ENCODE measurements around the gene CACNA1I.

The CACNA1I gene

DNA sequence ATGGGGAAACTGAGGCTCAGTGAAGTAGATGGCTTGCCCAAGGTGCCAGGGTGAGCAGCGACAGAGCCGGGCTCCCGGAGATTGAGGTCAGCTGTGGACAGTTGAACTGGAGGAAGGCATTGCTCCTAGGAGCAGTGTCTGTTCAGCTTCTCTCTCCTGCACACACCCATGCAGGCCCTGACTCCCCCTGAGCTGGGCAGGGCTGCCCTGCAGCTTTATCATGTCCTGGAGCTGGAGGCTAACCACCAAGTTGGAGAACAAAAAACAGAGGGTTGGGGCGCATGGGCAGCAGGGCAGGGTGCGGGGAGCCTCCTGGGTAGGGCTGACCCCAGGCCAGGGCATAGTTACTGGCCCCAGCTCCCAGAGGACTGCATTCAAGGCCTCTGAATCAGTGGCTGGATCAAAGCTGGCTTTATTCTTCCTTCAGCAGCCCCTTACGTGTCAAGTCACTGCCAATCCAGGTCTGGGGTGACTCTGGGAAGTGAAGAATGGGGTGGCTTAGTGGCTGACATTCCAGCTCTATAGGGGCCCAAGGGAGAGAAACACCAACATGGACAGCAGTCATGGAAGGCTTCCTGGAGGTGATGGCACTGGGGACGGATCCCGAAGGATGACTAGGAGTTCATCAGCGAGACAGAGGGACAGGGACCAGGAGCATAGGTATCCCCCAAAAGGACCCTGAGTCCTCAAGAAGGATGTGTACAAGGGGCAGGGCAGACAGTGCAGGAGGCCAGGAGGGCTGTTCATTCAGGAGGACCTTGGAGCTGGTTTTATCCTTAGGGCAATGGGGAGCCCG is 83.8 kb downstream of the CACNA1I start:
- DNase-seq, result no peak

DNA sequence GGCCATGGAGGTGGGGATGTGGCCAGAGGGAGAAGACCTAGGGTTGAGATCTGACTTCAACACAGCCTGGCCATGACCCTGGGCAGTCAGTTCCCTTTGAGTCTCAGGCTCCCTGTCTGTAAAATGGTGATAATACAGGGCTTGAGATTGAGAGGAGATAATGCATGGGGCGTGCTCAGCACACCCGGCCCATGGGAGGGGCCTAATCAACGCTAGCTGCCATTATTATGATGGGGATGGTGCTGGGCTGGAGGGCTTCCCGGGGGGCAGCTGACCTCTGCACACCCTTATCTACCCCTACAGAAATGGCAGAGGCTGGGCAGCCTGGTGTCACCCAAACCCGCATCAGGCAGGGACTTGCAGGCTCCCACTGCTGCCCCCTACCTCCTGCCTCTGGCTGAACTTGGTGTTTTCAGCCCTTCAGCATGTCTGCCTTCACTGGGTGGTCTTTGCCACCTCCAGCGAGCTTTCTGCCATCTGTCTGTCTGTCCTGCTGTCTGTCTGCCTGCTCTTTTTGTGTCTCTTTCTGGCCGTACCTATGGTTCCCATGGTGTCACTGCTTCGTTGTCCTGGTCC is 84.5 kb downstream of the CACNA1I start:
- no peak for DNase-seq

DNA sequence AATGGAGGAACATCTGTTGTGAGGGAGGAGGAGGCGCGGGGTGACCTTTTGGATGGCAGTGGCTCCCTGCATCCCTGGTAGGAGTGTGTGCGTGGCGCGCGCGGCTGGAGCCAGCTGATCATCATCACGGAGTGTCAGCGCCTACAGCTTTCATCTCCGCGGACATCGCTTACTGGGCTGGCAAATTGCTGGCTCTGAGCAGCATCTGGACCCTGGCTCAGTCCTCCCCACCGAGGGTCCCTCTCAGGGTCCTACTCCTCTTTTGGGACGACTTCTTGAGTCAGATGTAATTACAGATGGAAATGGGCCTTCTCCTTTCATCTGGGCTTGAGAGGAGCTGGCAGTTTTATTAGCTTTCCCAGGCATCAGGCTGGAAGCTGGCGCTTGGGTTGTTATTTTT is 85.3 kb downstream of the CACNA1I start:
- no peak for DNase-seq

DNA sequence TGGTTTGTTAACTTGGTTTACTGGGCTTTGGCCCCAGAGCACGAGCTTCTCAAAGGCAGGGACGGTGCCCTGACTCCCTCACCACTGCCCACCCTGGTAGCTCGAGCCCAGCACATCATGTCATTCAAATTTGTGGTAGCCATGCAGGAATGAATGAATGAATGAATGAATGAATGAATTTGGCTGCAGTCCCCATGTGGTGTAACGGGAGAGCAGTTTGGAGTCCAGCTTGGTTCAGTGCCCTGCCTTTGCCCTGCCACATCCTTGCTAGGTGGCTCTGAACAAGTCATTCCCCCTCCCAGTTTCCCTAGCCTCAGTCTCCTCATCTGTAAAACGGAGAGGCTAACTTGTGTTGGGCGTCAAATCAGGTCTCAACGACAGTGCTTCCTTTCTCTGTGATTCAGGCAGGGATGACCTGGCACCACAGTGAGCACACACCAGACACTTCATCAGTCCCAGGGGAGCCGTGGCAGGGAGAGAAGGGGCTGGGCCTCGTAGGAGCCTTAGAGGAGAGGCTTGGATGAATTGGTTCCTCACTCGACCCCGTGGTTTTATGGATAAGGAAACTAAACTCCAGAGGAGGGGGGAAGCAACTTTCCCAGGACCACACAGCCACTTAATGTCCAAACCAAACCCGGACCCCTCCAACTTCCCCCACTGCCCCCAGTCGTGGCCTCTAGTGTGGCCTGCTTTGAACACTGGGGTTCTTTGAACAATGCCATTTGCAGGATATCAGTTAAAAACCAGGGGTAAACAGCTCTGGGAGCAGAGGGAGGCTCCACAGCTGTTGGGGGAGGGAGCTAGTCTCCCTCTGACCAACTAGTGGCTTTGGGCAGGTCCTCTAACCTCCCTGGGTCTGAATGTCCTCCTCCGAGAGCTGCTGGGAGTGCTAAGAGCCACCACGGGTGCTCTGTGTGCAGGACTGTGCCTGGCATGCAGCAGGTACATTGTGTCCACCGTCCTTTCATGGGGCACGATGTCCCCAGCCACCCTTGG is 86.2 kb downstream of the CACNA1I start:
- DNase-seq, result no peak

DNA sequence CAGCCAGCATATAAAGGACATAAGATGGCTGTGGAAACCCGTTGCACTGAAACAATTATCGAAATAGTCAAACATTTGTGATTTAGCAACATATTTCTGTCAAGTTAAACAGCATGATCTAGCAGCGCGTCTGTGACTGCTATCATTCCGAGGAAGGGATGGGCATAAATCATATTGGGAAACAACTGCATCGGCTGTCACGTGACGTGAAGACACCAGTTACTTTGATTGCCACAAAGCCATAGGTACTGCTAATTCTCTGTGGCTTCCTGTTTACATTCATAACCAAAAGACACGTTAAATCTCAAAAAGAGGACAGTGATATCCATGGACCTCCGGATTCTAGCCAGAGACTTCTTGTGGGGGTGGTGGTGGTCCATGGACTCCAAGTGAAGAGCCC is 87.8 kb downstream of the CACNA1I start:
- DNase-seq, result no peak

DNA sequence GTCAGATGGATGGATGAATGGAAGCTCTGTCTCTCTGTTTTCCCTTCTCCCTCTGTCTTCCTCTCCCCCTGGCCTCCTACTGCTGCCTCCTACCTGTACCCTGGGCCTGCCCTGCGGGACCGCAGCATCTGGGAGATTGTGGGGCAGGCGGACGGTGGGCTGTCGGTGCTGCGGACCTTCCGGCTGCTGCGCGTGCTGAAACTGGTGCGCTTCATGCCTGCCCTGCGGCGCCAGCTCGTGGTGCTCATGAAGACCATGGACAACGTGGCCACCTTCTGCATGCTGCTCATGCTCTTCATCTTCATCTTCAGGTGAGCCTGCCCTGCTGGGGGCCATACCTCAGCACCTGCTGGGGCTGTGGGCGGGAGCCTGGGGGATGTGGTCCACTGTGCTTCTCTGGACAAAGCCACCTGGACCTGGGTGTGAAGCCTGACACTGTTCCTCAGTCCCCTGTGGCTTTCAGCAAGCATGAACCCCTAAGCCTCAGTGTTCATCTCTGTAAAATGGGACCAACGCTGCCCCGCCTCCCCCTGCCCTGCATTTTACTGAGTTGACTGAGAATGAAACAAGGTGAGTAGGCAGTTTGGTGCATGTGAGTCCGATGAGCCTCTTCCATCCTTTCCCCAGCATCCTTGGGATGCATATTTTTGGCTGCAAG is 88.4 kb downstream of the CACNA1I start:
- DNase-seq, result no peak

DNA sequence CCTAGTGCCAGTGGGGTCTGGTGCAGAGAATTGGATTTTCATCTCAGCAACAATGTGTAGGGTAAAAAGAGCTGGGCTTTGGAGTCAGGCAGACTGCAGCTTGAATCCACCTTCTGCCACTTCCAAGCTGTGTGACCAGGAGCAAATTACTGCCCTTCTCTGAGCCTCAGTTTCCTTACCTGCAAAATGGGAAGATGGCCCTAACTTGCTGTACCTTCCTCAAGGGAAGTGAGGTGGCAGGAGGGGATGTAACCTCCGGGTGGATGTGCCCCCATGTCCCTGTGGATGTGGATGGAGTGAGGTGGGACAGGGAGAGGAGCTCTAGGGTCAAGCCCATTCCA is 90.9 kb downstream of the CACNA1I start:
- DNase-seq, result no peak

DNA sequence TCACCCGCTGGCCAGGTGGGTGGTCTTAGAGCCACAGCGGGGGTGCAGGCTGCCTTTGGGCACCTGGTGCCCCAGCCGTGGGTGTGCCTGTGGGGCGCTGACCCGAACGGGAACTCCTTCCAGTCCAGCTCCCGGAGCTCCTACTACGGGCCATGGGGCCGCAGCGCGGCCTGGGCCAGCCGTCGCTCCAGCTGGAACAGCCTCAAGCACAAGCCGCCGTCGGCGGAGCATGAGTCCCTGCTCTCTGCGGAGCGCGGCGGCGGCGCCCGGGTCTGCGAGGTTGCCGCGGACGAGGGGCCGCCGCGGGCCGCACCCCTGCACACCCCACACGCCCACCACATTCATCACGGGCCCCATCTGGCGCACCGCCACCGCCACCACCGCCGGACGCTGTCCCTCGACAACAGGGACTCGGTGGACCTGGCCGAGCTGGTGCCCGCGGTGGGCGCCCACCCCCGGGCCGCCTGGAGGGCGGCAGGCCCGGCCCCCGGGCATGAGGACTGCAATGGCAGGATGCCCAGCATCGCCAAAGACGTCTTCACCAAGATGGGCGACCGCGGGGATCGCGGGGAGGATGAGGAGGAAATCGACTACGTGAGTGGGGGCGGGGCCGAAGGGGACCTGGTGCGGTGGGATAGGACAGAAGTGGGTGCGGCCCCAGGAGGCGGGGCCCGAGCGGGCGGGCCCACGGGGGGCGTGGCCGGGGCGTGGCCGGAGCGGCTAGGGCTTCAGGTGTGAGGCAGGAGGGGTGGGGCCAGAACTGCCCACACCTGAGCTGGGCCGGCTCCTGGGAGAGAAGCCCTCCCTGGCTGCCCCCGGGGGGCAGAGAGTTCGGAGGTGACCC is 91.5 kb downstream of the CACNA1I start:
- peak; percentile 73 for DNase-seq

DNA sequence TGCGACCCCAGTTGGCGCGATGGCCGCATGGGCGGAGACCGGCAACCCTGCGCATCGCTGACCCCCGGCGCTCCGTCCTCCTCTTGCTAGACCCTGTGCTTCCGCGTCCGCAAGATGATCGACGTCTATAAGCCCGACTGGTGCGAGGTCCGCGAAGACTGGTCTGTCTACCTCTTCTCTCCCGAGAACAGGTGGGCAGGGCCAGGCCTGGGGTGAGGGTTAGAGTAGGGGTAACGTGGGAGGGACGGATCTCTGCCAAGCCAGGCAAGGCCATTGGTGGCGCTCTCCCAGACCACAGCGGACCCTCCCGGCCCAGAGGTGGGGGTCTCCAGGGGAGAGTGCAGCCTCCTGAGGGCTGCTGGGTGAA is 92.1 kb downstream of the CACNA1I start:
- no peak for DNase-seq

DNA sequence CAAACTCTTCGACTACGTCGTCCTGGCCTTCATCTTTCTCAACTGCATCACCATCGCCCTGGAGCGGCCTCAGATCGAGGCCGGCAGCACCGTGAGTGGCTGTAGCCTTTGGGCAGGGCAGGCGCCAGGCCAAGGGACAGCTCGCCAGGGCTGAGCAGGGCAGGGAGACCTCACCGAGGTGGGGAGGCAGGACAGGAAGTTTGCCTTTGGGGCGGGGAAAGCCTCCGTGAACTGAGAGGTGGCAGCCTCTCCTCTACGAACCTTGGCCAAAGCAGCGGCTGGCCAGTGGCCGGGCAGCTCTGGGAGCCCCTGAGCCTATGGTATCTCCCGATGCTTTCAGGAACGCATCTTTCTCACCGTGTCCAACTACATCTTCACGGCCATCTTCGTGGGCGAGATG is 93.2 kb downstream of the CACNA1I start:
- no peak for DNase-seq

DNA sequence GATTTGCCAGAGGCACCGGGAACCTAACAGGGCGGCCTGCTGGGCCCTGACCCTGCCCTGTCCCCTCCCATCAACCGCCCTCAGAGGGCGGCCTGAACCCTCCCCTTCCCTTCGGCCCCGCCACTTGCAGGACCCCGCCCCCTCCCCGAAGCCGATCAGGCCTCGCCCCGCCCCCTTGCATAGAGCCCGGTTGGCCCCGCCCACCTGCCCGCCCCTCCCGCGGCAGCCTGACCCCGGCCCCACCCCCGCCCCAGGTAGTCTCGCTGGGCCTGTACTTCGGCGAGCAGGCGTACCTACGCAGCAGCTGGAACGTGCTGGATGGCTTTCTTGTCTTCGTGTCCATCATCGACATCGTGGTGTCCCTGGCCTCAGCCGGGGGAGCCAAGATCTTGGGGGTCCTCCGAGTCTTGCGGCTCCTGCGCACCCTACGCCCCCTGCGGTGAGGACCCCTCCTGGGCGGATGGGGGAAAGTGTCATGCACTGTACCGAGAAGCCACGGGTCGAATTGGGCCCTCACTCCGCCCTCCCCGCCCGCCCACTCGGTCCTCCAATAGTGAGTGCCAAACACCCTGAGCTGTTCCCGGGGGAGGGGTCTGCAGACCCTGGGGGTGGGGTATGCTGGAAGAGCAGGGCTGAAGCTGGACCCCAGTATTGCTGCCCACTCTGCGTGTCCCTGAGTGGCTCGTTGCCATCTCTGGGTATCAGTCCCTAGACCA is 94.1 kb downstream of the CACNA1I start:
- DNase-seq, result peak; percentile 51

DNA sequence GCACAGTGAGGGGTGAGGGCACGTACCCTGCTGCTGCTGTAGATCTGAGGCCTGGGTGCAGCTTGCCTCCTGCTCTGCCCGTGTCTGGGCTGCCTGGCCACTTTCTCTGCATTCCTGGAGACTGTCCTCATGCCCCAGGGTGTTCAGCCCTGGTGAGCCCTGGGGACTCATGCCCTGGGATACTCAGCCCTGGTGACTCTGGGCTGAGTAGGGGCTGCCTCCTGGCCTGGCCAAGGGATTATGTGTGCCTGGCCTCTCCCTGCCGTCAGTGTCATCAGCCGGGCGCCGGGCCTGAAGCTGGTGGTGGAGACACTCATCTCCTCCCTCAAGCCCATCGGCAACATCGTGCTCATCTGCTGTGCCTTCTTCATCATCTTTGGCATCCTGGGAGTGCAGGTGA is 94.7 kb downstream of the CACNA1I start:
- DNase-seq, result no peak

DNA sequence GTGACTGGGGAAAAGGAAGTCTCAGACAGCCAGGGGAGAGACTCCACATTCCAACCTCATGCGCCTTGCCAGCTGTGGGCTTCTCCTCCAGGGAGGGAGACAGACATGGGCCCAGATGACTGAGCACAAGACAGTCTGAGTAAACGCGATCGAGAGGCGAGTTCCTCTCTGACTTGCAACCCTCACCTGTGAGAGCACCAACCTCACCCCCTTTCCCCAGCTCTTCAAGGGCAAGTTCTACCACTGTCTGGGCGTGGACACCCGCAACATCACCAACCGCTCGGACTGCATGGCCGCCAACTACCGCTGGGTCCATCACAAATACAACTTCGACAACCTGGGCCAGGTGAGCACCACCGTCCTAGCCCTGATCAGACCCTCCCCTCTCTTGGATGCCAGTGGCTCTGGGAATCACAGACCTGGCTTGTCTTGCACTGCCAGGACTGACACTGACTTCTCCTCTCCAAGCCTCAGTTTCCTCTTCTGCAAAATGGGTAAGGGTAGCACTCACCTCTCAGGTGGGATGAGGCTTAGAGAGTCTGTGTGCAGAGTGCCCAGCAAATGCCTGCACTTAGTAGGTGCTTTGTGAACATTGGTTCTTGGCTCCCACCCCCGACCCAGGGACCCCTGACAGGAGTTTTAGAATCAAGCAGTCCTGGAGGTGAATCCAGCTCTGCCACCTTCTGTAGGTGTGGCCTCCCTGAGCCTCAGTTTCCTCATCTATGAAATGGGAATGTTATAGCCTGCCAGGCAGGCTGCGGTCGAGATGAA is 95.3 kb downstream of the CACNA1I start:
- no peak for DNase-seq

DNA sequence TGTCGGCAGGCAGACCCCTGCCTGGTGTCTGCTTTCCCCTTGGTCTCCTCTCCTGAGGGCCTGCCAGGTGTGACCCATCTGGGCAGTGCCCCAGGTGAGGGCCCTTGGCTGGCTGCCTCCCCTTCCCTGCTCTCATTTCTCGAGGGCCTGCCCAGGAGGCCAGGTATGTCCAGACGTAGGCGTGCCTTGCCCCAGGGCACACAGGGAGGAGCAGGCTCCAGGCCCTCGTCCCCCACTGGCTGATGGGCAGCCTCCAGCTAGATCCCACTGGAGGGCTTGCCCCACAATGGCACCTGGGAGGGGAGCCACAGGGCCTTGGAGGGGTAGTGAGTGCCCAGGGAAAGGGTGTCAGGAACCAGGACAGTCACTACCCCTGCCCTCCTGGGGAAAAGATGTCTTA is 95.9 kb downstream of the CACNA1I start:
- no peak for DNase-seq

DNA sequence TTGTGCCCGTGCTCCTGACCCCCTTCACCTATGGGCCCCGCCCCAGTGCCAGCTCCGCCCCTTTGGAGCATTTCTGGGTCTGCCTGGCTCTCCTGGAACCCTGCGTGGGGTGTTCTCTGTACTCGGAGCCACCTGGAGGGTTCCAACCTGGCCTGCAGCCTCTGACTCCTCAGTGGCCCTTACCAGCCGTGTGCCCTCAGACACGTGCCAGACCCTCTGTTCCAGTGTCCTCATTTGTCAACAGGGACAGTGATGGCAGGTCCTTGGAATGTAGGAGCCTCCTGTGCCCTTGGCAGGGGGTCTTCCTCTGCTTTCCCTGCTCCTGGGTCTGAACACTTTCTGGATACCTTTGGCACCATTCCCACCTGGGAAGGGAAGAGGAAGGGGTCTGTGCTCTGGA is 96.4 kb downstream of the CACNA1I start:
- no peak for DNase-seq

DNA sequence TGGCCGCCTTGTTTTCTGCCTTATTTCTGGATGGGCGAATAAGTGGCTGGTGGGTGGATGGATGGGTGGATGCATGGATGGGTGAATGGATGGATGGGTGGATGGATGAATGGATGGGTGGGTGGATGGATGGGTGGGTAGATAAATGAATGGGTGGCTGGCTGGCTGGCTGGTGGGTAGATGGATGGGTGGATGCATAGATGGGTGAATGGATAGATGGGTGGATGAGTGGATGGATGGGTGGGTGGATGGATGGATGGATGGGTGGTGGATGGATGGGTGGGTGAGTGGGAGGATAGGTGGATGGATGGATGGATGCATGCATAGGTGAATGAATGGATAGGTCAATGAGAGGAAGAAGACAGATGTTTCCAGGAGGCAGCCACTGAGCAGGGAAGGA is 98.9 kb downstream of the CACNA1I start:
- DNase-seq, result no peak

DNA sequence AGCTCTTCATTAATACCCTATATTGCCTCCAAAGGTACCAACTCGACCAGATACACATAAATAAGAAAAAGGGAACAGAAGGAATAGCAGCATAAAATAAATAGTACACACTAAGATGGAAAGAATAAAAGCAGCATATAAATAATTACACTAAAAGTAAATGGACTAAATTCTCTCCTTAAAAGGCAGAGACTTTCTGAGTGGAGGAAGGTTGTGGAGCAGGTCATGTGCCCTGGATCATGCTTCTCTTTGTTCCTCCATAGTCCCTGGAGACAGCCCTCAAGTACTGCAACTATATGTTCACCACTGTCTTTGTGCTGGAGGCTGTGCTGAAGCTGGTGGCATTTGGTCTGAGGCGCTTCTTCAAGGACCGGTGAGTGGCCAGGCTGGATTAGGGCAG is 101.4 kb downstream of the CACNA1I start:
- DNase-seq, result no peak

DNA sequence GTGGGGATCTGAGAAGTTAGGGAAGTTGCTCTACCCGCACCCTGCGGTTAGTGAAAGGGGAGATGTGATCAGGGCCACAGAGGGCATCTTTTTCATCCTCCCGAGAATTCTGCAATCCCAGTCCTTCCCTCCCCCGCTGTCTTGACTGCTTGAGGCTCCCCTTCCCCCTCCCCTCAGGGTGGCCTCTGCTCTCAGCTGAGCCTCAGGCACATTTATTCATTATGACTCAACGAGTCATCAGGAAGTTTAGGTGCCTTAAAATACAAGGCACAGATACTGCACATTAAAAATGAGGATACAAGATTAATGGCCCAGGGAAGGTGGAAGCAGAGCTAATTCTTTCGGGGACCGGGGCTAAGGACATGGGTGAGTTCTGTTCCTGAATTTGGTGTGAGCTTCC is 104.0 kb downstream of the CACNA1I start:
- no peak for DNase-seq

DNA sequence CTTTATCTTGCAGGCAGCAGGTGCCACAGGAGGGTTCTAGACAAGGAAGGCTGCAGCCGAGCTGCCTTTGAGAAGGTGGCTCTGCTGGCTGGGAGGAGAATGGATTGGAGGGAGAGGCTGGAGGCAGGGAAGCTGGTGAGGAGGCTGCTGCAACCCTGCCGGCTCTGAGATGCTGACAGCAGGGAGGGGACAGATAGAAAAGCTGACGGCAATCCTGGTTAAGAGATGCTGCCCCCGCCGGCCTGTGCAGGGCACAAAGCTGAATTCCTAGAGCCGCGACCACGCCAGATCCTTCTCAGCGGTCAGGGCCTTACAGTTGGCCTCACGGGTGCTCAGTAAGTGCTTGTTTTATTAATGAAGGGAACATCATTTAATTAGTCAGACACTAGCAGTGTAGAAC is 105.4 kb downstream of the CACNA1I start:
- no peak for DNase-seq

DNA sequence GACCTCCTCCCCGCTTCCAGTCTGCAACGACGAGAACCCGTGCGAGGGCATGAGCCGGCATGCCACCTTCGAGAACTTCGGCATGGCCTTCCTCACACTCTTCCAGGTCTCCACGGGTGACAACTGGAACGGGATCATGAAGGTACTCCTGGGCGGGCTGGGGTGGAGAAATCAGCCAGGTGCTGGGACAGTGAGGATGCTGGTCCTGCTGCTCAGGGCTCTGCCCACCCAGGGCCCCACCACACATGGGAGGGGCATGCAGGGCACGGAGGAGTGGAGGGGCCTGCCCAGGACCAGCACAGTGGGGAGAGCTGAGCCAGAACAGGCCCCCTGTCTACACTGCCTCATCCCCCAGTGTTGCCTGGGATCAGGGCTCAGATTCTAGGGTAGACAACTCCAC is 107.4 kb downstream of the CACNA1I start:
- DNase-seq, result no peak
